Renal pelvis (tissue), 4 donors: ENCODE results near the gene ARHGAP10. TPM values are rescaled to one million over a fixed set of nuclear protein-coding genes. Genes with fewer than 3 reads are reported as not detected.

Experiments
- DNase-seq: peaks from one replicate; pipeline ENCODE4 v3.0.0-alpha.2; 2013
- polyA plus RNA-seq, 3 donors: library from polyadenylated mRNA; unstranded; fragments of 120-200 nt; gene quantifications; one replicate each; pipeline ENCODE4 v1.2.1, GENCODE V29; 2013; ENCODE audit not compliant: insufficient read length in 3 of 3

ARHGAP10 gene
- polyA plus RNA-seq, 3 donors: 19.1 to 20.2 (median 20.1) TPM

GRCh38 chr4:148090503-148091476, 358.9 kb downstream of the ARHGAP10 start:
- no peak for DNase-seq

DNA sequence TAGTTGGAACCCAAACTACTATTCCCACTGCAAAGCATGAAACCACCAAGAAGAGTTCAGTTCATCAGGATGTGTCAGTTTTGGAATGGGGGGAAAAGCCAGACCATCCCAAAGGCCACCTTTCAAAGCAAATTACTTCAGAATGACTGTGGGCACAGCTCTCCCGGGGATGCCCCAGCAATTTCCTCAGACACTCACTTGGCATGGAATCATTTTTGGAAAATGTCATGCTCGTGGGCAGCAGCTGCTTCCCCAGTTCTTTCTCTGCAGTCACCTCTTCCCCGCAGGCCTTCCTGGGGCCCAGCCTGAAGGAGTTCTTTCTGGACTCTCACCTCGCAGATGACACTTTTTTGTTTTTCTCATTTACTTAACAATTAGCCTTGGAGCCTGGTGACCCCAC, 360.0 kb downstream of the ARHGAP10 start:
- no peak for DNase-seq

DNA sequence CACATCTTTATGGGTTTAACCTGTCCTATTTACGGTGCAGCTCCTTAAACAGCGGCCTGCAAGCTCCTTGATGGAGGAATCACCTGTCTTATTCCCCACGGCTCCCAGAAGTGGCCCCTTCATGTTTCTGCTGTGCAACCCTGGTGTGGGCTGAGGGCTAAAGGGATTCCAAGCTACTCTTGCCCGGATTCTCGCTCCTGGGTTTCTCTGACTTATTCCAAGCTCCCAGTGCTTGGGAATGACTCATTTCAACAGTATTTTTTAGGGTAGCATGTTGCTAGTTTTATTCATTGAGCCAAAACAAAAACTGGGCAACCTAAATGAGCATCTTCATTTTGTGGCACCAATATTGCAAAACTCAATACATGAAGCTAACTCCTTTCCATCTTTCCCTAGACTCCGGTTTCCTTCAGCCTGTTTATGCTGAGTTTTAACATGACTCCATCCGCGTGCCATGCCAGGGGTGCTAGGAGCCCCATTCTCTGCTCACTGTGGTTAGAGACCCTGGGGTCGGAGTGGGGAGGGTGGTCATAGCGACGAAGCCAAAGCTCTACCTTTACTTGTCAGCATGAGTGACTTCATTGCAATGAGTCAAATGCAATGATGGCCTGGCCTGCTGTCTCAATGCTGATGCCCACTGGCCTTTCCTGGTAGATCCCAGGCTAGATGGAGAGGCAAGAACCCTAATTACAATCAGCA, 360.6 kb downstream of the ARHGAP10 start:
- no peak for DNase-seq

DNA sequence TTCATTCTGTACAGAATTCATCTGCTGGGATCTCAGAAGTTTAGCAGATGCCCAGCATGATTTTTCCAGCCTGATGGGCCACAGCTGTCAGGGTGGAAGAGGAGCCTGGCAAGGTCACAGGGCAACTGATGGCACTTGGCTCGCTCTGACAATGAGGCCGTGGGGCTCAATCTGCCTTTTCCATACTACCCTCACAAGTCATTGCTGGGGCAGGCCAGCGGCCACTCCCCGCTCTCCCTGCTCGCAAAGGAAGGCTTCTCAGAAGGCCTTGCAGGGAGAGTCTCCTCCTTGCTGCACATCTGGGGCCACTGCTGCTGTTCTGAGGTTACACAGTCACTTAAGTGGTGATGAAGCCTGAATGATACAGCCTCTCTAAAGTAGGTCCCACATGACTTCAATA, 361.2 kb downstream of the ARHGAP10 start:
- DNase-seq: no peak

DNA sequence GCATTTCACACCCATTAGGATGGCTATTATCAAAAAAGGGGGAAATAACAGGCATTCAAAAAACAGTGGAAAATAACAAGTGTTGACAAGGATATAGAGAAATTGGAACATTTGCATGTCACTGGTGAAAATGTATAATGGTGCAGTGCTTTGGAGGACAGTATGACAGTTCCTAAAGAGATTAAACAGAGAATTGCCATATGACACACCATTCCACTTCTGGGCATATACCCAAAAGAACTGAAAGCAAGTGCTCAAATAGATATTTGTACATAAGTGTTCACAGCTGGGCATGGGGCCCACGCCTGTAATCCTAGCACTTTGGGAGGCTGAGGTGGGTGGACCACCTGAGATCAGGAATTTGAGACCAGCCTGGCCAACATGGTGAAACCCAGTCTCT, 362.3 kb downstream of the ARHGAP10 start:
- DNase-seq: no peak

DNA sequence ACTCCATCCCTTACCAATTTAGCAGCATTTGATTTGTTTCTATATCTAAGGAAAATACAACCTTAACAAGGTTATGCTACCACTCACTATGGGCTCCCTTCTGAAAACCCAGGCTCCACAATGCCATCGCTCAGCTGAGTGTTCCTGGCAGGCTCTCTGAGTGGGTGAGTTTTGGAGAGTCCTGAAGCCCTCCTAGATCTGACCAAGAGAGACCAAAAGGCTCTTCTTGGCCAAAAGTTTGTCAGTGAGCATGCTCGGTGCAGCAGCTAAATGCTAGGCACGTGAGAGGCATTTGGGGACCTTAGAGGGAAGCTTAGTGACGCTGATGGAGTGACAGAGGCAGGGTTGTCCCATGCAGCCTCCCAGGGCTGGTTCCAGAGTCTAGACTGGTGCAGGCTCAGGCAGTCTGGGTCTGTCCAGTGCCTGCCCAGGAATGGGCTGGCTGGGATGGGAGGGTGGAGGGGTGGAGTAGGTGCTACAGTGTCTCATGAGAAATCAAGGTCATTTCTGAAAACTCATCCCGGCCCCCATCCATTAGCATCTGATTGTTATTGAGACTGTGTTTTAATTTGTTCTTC, 363.5 kb downstream of the ARHGAP10 start:
- DNase-seq: no peak

GRCh38 chr4:148097801-148098200, 365.9 kb downstream of the ARHGAP10 start:
- DNase-seq: no peak

GRCh38 chr4:148101235-148101634, 369.3 kb downstream of the ARHGAP10 start:
- no peak for DNase-seq

GRCh38 chr4:148101790-148102189, 369.9 kb downstream of the ARHGAP10 start:
- DNase-seq: no peak

- DNase-seq: no peak
These were observed 371.9 kb downstream of the ARHGAP10 start for GRCh38 chr4:148103597-148104355.

DNA sequence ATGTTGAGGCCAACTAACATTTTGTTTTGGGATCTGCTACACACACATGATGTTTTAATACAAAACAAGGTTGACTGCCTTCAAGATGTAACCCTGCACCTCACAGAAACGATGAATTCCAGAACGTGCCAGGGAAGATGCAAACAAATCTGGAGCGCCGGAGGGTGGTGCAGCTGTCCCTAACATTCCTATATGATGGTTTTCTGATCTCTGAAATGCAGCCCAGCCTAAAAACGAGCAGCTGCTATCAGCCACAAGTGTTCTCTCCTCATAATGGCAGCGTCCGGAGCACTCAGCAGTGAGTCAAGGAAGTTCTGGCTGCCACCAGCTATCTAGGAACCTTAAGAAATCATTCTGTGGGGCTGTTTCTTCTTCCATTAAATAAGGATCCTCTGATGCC, 376.9 kb downstream of the ARHGAP10 start:
- DNase-seq: no peak

DNA sequence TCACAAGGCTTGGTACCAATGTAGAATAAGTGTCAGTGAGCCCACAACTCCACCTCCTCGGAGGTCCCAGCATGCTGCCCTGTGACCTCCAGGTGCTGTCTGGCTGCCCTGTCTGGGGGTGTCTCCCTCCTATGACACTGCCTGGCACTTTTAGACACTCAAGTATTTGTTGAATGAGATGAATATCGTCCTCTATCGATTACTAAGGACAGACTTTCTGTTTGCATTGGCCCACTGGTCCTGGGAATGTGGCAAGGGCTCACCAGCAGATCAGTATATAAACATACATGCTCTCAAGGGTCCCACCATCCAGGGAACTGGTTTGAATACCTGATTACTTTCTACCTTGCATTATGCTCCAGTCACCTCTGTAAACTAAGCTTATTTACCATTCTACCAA, 377.3 kb downstream of the ARHGAP10 start:
- no peak for DNase-seq

- no peak for DNase-seq
These were observed 378.3 kb downstream of the ARHGAP10 start for GRCh38 chr4:148110169-148110568.

- no peak for DNase-seq
These were observed 380.5 kb downstream of the ARHGAP10 start for GRCh38 chr4:148112231-148112982.

- DNase-seq: no peak
These were observed 382.5 kb downstream of the ARHGAP10 start for GRCh38 chr4:148114436-148114835.

DNA sequence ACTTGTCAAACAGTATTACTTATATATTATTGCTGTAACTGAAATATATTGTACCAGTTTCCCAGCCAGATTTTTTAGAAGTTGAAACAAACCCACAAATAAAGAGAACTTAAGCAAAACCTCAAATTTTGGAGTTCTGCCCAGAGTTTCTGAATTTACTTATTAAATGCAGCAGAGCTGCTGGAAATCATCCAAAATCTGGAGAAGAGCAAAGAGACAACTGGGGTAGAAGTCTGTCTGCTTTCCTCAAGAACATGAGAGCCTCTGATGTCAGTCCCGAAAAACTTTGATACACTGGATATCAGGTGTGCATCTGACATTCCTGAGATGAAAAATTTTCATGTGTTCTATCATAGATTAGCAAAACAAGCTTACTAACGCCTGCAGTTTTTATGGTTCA, 384.4 kb downstream of the ARHGAP10 start:
- peak; percentile 62 for DNase-seq

GRCh38 chr4:148116969-148117368, 385.1 kb downstream of the ARHGAP10 start:
- no peak for DNase-seq

DNA sequence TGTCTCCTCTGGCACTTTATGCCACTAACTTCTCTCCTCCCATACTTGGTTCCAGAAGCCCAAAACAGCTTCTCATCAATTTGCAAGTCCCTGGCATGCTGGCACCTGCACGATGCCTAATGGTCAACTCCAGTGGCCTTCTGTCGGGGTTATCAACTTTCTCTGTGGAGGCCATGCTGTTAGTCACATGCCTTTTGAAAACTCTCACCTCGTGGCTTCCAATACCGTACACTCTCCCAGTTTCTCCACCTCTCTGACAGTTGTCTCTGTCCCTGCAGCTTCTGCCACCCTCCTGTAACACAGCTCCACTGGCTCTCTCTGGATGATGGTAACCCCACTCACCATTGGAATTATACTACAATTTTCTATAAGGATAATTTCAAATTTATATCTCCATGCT, 386.3 kb downstream of the ARHGAP10 start:
- no peak for DNase-seq

DNA sequence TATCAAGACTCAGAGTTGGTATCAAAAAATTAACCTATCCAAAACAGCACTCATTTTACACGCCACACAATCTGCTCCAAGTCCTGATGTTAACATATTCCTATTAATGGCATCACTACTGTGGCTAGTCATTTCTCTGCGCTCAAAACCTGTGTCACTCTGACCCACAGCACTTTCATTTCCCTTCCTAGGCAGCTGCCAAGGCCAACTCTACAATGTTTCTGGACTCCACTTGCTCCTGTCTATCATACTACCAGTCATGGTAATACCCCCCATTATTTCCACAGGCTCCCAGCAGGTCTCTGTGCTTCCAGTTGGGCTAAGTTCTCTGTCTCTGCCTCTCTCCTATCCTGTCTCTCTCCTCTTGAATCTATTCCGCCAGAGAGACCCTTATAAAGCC, 386.7 kb downstream of the ARHGAP10 start:
- DNase-seq: no peak

GRCh38 chr4:148120216-148120615, 388.3 kb downstream of the ARHGAP10 start:
- DNase-seq: no peak
